ENCODE measurements around the gene COL27A1.

COL27A1 gene

GRCh38 chr9:114216976-114217375 is 61.6 kb downstream of the COL27A1 start:
- H3K27ac ChIP-seq = no peak overlapping the region
- TF ChIP-seq CTCF (conservative IDR thresholded peaks at IDR 0.05) (no peak), ZFX (IDR thresholded peaks at IDR 0.05) (no peak)

DNA sequence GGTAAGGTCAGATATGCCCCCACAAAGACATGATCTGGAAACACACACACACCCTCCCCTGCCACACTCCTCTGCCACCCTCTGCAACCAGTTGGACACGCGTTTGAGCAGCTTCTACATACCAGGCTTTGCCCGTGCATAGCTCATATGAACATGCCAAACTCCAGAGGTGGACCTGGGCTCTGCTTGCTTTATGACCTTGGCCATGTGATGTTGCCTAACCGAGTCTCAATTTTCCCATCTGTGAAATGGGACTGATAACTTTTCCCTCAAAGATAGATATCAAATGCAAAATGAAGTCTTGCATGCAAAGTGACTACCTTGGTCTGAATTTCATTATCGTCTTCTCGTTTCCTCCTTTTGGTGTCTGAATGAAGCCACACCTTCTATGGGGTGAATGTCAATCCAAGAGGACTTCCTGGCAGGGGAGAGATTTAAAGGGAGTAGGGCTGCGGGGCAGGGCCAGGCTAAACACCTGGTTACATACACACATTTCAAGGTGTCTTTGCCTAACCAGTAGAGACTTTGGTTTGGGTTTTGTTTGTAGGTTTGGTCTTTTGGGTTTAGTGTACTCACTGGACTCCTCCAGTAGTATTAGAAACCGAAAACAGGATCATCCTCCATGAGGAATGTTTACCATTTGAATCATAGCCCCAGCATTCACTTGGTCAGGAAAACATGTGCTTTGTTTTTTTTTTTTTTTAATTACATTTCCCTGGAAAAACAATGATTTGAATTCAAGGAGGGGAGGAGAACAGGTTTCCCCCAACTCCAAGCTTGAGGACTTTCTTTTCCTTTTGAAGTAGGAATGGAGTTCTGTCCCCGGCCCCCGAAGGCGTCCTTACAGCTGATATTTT is 63.2 kb downstream of the COL27A1 start:
- H3K27ac ChIP-seq = no peak overlapping the region
- TF ChIP-seq CTCF (conservative IDR thresholded peaks at IDR 0.05) = no peak
- no peak for TF ChIP-seq ZFX (IDR thresholded peaks at IDR 0.05)

DNA sequence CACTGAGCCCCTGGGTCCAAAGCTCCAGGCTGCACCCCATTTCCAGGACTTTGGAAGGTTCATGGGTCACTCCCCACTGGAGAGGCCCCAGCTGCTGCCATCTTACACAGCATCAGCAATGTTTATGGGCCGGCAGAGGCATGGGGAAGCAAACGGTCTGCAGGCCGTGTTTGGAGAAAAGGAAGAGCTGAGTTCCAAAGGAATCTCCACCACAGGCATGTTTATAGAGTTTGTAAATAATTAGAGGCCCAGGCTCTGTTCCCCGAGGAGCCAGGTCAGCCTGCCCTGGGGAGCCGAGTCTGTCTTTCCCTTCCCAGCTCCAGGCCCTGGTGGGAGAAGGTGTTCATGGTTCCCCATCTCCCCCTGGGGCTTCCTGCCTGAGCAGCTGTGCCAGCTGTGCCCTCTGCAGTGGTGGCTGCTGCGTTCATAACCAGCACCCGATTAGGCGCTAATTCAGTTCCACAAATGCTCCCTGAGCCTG is 64.8 kb downstream of the COL27A1 start:
- no peak for TF ChIP-seq ZFX (IDR thresholded peaks at IDR 0.05)
- no peak for TF ChIP-seq CTCF (conservative IDR thresholded peaks at IDR 0.05)
- H3K27ac ChIP-seq = no peak overlapping the region

GRCh38 chr9:114221706-114222465 is 66.5 kb downstream of the COL27A1 start:
- TF ChIP-seq ZFX (IDR thresholded peaks at IDR 0.05) = no peak
- no peak for TF ChIP-seq CTCF (conservative IDR thresholded peaks at IDR 0.05)
- H3K27ac ChIP-seq = no peak overlapping the region

GRCh38 chr9:114223564-114224246 is 68.4 kb downstream of the COL27A1 start:
- no peak overlapping the region for H3K27ac ChIP-seq
- TF ChIP-seq CTCF (conservative IDR thresholded peaks at IDR 0.05) = no peak
- no peak for TF ChIP-seq ZFX (IDR thresholded peaks at IDR 0.05)

GRCh38 chr9:114224247-114224610 is 68.9 kb downstream of the COL27A1 start:
- no peak overlapping the region for H3K27ac ChIP-seq
- TF ChIP-seq CTCF (conservative IDR thresholded peaks at IDR 0.05) (no peak), ZFX (IDR thresholded peaks at IDR 0.05) (no peak)

All from C4-2B (cell line).